A549 treated with CpdA at 1 μM for 4 hours (cell line): ENCODE measurements around the gene OSBPL9. TPM values are rescaled to one million over a fixed set of nuclear protein-coding genes. Genes with fewer than 3 reads are reported as not detected.

Experiments
- total RNA-seq: library from RNA; stranded (reverse); fragments of 200-300 nt; extraction: Qiagen RNA extraction; gene quantifications from 5 replicates; pipeline ENCODE4 v1.2.3, GENCODE V29; 2022; ENCODE audit warnings: low read depth

OSBPL9 gene, protein sequence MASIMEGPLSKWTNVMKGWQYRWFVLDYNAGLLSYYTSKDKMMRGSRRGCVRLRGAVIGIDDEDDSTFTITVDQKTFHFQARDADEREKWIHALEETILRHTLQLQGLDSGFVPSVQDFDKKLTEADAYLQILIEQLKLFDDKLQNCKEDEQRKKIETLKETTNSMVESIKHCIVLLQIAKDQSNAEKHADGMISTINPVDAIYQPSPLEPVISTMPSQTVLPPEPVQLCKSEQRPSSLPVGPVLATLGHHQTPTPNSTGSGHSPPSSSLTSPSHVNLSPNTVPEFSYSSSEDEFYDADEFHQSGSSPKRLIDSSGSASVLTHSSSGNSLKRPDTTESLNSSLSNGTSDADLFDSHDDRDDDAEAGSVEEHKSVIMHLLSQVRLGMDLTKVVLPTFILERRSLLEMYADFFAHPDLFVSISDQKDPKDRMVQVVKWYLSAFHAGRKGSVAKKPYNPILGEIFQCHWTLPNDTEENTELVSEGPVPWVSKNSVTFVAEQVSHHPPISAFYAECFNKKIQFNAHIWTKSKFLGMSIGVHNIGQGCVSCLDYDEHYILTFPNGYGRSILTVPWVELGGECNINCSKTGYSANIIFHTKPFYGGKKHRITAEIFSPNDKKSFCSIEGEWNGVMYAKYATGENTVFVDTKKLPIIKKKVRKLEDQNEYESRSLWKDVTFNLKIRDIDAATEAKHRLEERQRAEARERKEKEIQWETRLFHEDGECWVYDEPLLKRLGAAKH
- 30.6 to 48.3 TPM (median 35.6 TPM) in 5 replicates for total RNA-seq

DNA sequence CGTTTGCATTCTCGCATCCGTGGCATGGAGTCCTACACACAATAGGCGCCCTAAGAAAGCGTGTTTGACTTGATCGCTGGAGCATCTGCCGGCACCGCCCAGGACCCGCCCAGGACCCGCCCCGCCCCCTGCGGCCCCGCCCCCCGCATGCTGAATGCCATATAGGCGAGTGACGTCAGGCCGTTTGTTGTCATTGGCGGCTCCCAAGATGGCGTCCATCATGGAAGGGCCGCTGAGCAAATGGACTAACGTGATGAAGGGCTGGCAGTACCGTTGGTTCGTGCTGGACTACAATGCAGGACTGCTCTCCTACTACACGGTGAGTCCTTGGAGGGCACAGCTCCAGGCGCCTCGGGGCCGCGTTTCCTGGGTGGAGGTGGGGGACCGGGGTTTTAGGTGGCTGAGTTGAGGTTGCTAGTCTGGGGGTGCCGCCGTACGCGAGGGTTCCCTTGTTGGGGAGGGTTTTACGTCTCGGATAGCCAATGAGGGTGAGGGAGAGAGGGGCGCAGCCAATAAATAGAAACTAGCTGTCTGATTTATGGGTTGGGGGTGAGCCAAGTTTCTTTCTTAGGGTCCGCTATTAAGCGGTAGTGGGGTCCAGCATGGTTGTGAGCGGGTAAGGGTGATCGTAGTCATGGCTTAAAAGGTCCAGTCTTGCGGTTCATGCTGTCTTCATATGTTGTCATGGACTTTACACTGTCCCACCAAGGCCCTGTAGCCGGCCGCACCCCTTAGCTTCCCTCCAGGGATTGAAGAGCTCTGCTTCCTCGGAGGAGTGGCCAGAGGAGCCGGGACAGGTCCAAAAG lies at the start of gene OSBPL9:
TSS of gene OSBPL9 (plus strand) at position 190 of the 806 bp plus-strand sequence. CDS start at position 209, 19 bp downstream.

Other genes starting within 250 kb of the OSBPL9 start
- 8.8 to 16.0 TPM (median 11.2 TPM) in 5 replicates for gene EPS15, start 97.8 kb upstream of the OSBPL9 start, total RNA-seq